CD4-positive, alpha-beta T cell (primary cell): Measurements from ENCODE around the gene SUN3. TPM values are rescaled to one million over a fixed set of nuclear protein-coding genes. Genes with fewer than 3 reads are reported as not detected.
A peak's percentile ranks its signal among the peaks of the same experiment; 100 is the strongest.
"Not testable (repeated sequence)": the region's sequence is repeated elsewhere in the genome, so short reads cannot be mapped to it uniquely, and the experiment has no call there.

Experiments used
- ATAC-seq: fragments of 200-7000 bp; cut with Tn5 transposase; one replicate; pipeline ENCODE4 v1.10.0; 2022; ENCODE audit warnings: mild to moderate bottlenecking; ENCODE audit not compliant: poor library complexity
- CTCF ChIA-PET: fragments of 350-600 bp; sonication (Branson Sonifier 250); formaldehyde crosslinking; loops from one replicate; lab custom pipeline; 2021; ENCODE audit warnings: antibody characterized with exemption, inconsistent platforms; lab: Charles Lee
- POLR2A ChIA-PET: fragments of 350-600 bp; sonication (Branson Sonifier 250); formaldehyde crosslinking; loops from one replicate; lab custom pipeline; 2021; ENCODE audit warnings: antibody characterized with exemption, inconsistent platforms; lab: Charles Lee
- DNase-seq, 14 experiments: peaks; one replicate each; pipeline ENCODE4 v3.0.0-alpha.2; 2013 to 2020; ENCODE audit warnings: mixed read lengths in 2 of 14
- H3K27ac ChIP-seq, 2 donors: one replicate each; pipeline versions ENCODE4 v1.5.1 to v1.7.0; 2013; ENCODE audit warnings: low read length in 2 of 2, low read depth in 1 of 2, mild to moderate bottlenecking in 1 of 2
- H3K27me3 ChIP-seq, 2 experiments: 1 replicate in 1 of 2; 2 replicates in 1 of 2; pipeline versions ENCODE4 v1.6.1 to v1.7.0; 2013; ENCODE audit warnings: low read length in 2 of 2, control low read depth in 1 of 2, mild to moderate bottlenecking in 1 of 2, moderate library complexity in 1 of 2; ENCODE audit not compliant: insufficient read depth in 2 of 2, control insufficient read depth in 1 of 2
- H3K36me3 ChIP-seq: one replicate; pipeline ENCODE4 v1.6.1; 2013; ENCODE audit warnings: low read length, control low read depth; ENCODE audit not compliant: insufficient read depth
- H3K4me1 ChIP-seq: one replicate; pipeline ENCODE4 v1.6.1; 2013; ENCODE audit warnings: low read length, control low read depth; ENCODE audit not compliant: insufficient read depth
- H3K4me3 ChIP-seq: one replicate; pipeline ENCODE4 v1.5.1; 2013; ENCODE audit warnings: mild to moderate bottlenecking, low read length, moderate library complexity
- H3K9me3 ChIP-seq, 2 experiments: 1 replicate in 1 of 2; 2 replicates in 1 of 2; pipeline versions ENCODE4 v1.6.1 to v1.7.0; 2013; ENCODE audit warnings: low read length in 2 of 2, mild to moderate bottlenecking in 2 of 2, control low read depth in 1 of 2, moderate library complexity in 1 of 2; ENCODE audit not compliant: control insufficient read depth in 1 of 2, insufficient read depth in 1 of 2
- H3K27ac Mint-ChIP-seq: one replicate; pipeline ENCODE4 v1.8.0; 2020; ENCODE audit warnings: mixed read lengths
- H3K27me3 Mint-ChIP-seq: one replicate; pipeline ENCODE4 v1.8.0; 2021; ENCODE audit warnings: mixed read lengths
- H3K36me3 Mint-ChIP-seq: one replicate; pipeline ENCODE4 v1.8.0; 2021; ENCODE audit warnings: low read depth, mixed read lengths
- H3K4me1 Mint-ChIP-seq: one replicate; pipeline ENCODE4 v1.8.0; 2021; ENCODE audit warnings: low read depth, mixed read lengths
- H3K4me3 Mint-ChIP-seq: one replicate; pipeline ENCODE4 v1.8.0; 2020; ENCODE audit warnings: mild to moderate bottlenecking, mixed read lengths
- H3K9me3 Mint-ChIP-seq: one replicate; pipeline ENCODE4 v1.8.0; 2020; ENCODE audit warnings: mixed read lengths
- CTCF ChIP-seq: fragments of 200-600 bp; IDR thresholded peaks from one replicate; pipeline ENCODE4 v1.8.0; 2022; ENCODE audit warnings: antibody characterized with exemption, mild to moderate bottlenecking
- intact Hi-C, 2 experiments: fragments of 100-400 bp; cut with DNase I in 1 of 2; cut with micrococcal nuclease in 1 of 2; formaldehyde crosslinking; loops; one replicate each; pipeline versions ENCODE4 v1.15.1 to v1.9.0; 2023 to 2025; cut with DNase I, micrococcal nuclease
- total RNA-seq, 174 experiments: library from RNA in 2 of 174; stranded (reverse) in 2 of 174; gene quantifications; one replicate each; pipeline ENCODE4 v1.2.3 and lab custom pipeline; 2021 to 2026

SUN3 gene
- total RNA-seq, 2 experiments from 2014 or later: not detected

- no peak overlapping the region for H3K27ac ChIP-seq
- no peaks in the 10 kb centered on the region for H3K27me3 ChIP-seq
- no peaks in the 10 kb centered on the region for H3K36me3 Mint-ChIP-seq
- H3K4me3 Mint-ChIP-seq: no peak overlapping the region
- H3K9me3 Mint-ChIP-seq: no peaks in the 10 kb centered on the region
- H3K4me1 Mint-ChIP-seq: peaks cover 24% of the 10 kb centered on the region
- peak; percentile 13 for TF ChIP-seq CTCF
- POLR2A ChIA-PET: no interaction called here
- CTCF ChIA-PET: interaction anchor here (2.8 kb wide), 1 partner anchor 122 kb away, joined by 19 read pairs; no protein-coding TSS in a partner anchor
- DNase-seq (no peak), ATAC-seq (no peak)
- no peak overlapping the region for H3K4me3 ChIP-seq
- H3K4me1 ChIP-seq: peaks cover 16% of the 10 kb centered on the region
- H3K27ac Mint-ChIP-seq: no peak overlapping the region
- intact Hi-C loops: no loop called here
- no peaks in the 10 kb centered on the region for H3K36me3 ChIP-seq
- H3K27me3 Mint-ChIP-seq: no peaks in the 10 kb centered on the region
- no peaks in the 10 kb centered on the region for H3K9me3 ChIP-seq
Measured at GRCh38 chr7:47988496-47989386, 40.2 kb downstream of the SUN3 start.

- Histone ChIP-seq H3K4me1 (peaks cover 18% of the 10 kb centered on the region), H3K27ac (no peak overlapping the region), H3K27me3 (no peaks in the 10 kb centered on the region), H3K4me3 (no peak overlapping the region), H3K36me3 (peaks cover 6% of the 10 kb centered on the region), H3K9me3 (no peaks in the 10 kb centered on the region)
- ChIA-PET CTCF (interaction anchor here (1.2 to 1.7 kb wide), 4 partner anchors 9 to 128 kb away, joined by 3 to 11 read pairs (median 5); no protein-coding TSS in a partner anchor), POLR2A (interaction anchor here (1.3 kb wide), 1 partner anchor 9 kb away, joined by 9 read pairs; no protein-coding TSS in a partner anchor)
- Mint-ChIP-seq H3K9me3 (no peaks in the 10 kb centered on the region), H3K27ac (no peak overlapping the region), H3K4me3 (no peak overlapping the region), H3K27me3 (no peaks in the 10 kb centered on the region), H3K4me1 (peaks cover 21% of the 10 kb centered on the region), H3K36me3 (peaks cover 16% of the 10 kb centered on the region)
- no peak for TF ChIP-seq CTCF
- no peak for ATAC-seq
- no peak for DNase-seq
- intact Hi-C loops: no loop called here
Measured at GRCh38 chr7:47982610-47983009, 46.3 kb downstream of the SUN3 start.

- H3K27ac ChIP-seq, H3K4me3 ChIP-seq, H3K27me3 Mint-ChIP-seq, H3K9me3 ChIP-seq, ATAC-seq, intact Hi-C loops, H3K27ac Mint-ChIP-seq, H3K9me3 Mint-ChIP-seq, H3K27me3 ChIP-seq, DNase-seq: not testable (repeated sequence)
- Mint-ChIP-seq H3K36me3 (peaks cover 35% of the 10 kb centered on the region), H3K4me3 (peak overlapping the region; percentile 51), H3K4me1 (peaks cover 30% of the 10 kb centered on the region)
- peaks cover 25% of the 10 kb centered on the region for H3K36me3 ChIP-seq
- ChIA-PET CTCF (interaction anchor here (1.2 kb wide), 1 partner anchor 11 kb away, joined by 4 read pairs; no protein-coding TSS in a partner anchor), POLR2A (interaction anchor here (1.4 kb wide), 1 partner anchor 108 kb away, joined by 6 read pairs; the partner anchor contains the start of gene UPP1)
- H3K4me1 ChIP-seq: peaks cover 22% of the 10 kb centered on the region
Measured at GRCh38 chr7:47980648-47981047, 48.3 kb downstream of the SUN3 start.
